ENCODE results near the gene NLRC3.

Gene NLRC3

DNA sequence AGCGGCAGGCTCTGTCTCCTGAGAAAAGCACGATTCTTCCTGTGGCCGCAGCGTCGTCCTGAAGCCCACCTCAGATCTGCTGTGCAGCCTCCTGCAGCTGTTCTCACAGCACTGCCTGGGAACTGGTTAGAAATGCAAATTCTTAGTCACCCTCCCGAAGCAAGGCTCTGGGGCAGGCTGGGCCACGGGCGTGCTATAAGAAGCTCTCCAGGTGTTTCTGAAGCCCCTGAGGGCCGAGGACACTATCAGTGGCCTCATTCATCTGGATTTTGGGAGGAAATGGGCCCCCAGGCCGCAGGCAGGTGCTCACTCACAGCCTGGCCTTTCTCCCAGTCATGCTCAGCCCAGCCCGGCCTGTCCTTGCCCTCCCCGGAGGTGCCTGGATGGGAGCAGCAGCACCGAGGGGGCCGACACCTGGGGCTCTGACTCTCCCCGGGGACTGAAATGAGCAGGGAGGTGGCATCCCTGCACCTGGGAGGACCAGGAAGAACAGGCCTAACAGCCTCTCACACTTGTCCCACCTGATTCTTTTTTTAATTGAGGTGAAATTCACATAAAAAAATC is 10.4 kb upstream of the NLRC3 start:
- no peak for DNase-seq (ENCODE audit: low read depth)
- H3K4me3 ChIP-seq (replicated peaks; ENCODE audit: low read depth, low read length), result no peak overlapping the region
- TF ChIP-seq, protein P1, sequence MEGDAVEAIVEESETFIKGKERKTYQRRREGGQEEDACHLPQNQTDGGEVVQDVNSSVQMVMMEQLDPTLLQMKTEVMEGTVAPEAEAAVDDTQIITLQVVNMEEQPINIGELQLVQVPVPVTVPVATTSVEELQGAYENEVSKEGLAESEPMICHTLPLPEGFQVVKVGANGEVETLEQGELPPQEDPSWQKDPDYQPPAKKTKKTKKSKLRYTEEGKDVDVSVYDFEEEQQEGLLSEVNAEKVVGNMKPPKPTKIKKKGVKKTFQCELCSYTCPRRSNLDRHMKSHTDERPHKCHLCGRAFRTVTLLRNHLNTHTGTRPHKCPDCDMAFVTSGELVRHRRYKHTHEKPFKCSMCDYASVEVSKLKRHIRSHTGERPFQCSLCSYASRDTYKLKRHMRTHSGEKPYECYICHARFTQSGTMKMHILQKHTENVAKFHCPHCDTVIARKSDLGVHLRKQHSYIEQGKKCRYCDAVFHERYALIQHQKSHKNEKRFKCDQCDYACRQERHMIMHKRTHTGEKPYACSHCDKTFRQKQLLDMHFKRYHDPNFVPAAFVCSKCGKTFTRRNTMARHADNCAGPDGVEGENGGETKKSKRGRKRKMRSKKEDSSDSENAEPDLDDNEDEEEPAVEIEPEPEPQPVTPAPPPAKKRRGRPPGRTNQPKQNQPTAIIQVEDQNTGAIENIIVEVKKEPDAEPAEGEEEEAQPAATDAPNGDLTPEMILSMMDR (IDR thresholded peaks at IDR 0.05; ENCODE audit: low read length, missing control alignments), result no peak

DNA sequence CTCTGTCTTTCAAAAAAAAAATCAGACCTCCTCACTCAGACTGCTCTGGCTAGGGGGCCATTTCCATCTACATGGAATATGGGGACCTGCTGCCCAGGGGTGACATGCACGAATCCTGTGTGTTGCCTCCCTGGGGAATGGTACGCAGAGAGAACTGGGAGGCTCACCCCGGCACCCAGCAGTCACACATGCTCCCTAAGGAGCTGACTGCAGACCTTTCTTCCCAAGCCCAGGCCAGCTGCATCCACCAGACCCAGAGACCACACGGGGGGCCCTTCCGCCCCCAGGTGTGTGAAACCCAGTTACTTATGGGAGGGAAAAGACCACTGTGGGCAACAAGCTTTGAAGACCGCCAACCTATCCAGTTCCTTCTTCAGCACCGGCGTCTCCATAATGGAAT is 7.2 kb upstream of the NLRC3 start:
- no peak for DNase-seq (ENCODE audit: low read depth)
- TF ChIP-seq, protein P1 (IDR thresholded peaks at IDR 0.05; ENCODE audit: low read length, missing control alignments), result no peak
- no peak overlapping the region for H3K4me3 ChIP-seq (replicated peaks; ENCODE audit: low read depth, low read length)

DNA sequence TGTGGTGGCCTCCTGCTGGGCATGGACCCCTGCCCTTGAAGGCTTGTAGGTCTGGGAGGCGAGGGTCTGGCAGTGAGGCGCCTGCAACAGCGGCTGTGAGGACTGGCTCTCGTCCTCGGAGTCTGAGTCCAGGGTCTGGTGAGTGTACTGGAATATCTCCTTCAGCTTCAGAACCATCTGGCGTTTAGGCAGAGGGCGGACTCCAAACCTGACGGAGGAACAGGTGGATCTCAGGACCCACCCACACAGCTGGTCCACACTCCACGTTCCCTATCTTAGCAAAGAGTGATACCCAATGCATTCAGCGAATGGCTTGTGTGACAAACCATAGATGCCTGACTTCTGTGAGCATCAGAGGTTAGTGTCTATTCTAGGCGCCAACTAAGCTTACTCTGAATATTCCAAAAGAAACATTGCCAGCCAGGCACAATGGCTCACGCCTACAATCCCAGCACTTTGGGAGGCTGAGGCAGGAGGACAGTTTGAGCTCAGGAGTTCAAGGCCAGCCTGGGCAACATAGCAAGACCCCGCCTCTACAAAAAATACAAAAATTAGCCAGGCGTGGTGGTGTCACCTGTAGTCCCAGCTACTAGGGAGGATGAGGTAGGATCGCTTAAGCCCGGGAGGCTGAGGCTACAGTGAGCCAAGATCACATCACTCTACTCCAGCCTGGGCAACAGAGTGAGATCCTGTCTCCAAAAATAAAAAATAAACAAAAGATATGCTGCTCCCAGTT is 6.3 kb upstream of the NLRC3 start:
- H3K4me3 ChIP-seq (replicated peaks; ENCODE audit: low read depth, low read length), result no peak overlapping the region
- TF ChIP-seq, protein P1 (IDR thresholded peaks at IDR 0.05; ENCODE audit: low read length, missing control alignments), result no peak
- no peak for DNase-seq (ENCODE audit: low read depth)

DNA sequence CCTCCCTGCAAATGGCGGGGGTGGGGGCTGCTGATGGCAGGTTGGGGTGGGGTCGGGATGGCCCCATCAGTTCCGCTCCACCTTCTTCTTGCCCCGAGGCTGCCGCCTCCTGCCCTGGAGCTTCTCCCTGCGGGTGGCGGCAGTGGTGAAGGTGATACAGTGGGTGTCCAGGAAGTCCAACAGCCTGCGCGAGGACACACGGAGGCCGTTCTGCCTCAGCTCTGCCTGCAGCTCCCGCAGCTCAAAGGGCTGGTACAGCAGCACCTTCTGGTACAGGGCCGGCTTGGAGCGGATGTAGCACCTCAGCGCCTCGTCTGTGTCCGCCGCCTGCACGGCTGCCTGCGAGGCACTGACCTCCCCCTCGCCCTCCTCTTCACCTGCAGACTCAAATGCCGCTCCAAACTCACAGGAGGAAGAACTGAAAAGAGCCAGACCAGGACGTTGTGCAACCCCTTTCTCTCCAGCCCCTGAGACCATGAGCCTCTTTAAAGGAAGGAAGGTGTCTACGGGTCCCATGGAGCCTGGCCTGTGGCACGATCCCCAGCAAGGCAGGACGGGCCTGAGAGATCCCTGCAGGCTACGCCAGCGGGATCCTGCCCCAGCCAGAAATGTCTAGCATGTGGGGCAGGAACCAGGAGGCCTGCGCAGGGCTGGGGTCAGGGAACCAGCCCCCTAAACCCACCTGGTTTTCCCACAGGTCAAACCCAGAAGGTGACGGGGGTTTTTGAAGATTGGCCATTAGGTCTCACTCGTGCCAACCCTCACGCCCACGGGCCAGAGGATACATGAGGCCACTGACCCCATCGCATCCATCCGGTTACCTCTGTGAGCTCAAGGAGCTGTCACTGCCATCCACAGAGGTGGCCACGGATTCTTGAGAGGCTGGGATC is 5.3 kb upstream of the NLRC3 start:
- H3K4me3 ChIP-seq (replicated peaks; ENCODE audit: low read depth, low read length), result no peak overlapping the region
- TF ChIP-seq, protein P1 (IDR thresholded peaks at IDR 0.05; ENCODE audit: low read length, missing control alignments), result no peak
- no peak for DNase-seq (ENCODE audit: low read depth)

DNA sequence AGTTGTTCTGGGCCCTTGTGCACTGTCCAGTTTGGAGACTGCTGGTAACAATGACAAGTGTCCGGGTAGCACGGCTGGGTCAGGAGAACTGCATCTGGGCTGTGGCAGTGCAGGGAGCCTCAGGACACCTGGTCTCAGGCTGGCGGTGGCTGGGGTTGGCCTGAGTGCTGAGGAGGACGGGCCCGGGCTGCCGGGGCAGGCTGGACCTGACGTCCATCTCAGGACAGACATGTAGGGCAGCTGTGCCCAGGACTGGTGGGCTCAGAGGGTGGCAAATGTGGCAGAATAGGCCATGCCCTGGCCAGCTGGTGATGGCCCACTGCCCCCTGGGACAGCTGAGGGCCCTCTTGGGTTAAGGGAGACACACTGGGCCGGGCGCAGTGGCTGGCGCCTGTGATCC is 4.2 kb upstream of the NLRC3 start:
- TF ChIP-seq, protein P1 (IDR thresholded peaks at IDR 0.05; ENCODE audit: low read length, missing control alignments), result no peak
- no peak overlapping the region for H3K4me3 ChIP-seq (replicated peaks; ENCODE audit: low read depth, low read length)
- no peak for DNase-seq (ENCODE audit: low read depth)

DNA sequence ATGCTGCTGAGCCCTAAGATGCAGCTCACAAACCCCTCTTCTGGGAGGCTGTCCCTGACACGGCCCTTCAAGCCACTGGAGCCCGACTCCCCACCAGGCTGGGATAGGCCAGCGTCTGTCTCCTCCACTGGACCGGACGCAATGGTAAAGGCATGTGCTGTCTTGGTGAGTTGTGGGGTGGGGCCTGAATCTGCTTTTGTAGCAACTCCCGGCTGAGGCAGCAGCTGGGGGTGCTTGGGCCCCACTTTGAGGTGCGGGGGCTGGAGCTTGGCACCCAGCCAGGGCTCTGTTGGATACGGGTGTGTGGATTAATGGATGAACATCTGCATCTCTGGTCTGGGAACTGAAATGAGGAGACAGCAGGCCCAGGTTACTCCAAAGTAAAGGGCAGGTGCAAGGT is 3.5 kb upstream of the NLRC3 start:
- DNase-seq (ENCODE audit: low read depth), result no peak
- TF ChIP-seq, protein P1 (IDR thresholded peaks at IDR 0.05; ENCODE audit: low read length, missing control alignments), result no peak
- no peak overlapping the region for H3K4me3 ChIP-seq (replicated peaks; ENCODE audit: low read depth, low read length)

Measured in fibroblast of pulmonary artery (primary cell).